HS-27A (cell line): ENCODE data around the gene PTGR3.

Experiments used
- DNase-seq: peaks from one replicate; pipeline ENCODE4 v3.0.0-alpha.2; 2012; ENCODE audit warnings: low read depth, missing footprints

Gene PTGR3

DNA sequence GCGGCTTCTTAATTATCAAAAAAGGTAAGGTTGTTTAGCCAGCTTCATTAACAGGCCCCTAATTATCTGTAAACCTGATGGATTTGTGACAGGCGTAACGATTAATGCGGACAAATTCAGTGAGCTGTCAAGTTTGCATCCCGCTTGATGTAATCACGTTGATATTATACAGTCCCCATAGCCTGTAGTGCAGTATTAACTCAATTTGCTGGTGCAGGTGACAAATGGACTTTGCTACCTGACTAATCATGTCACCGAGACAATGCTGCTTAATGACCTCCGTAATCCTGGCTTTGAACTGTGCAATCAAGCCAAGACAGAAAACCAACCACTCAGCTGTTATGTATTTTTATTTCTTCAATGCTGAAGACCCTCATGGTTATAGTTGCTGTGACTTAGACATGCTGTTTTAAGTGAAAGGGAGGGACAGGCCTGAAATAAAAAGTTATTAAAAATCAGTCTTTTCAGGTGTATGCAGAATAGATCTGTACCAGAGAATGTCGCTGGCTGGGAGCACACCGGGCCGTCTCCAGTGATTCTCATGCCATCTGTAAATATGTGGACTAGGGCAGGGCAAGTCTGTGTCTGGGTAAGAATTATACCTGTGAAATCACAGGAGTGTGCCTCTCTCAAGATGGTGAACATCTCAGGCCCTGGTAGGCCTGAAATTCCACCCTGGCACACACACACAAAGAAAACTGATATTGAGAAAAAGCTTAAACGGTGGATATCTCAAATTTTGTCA lies 6.0 kb upstream of the PTGR3 start:
- DNase-seq, result no peak

DNA sequence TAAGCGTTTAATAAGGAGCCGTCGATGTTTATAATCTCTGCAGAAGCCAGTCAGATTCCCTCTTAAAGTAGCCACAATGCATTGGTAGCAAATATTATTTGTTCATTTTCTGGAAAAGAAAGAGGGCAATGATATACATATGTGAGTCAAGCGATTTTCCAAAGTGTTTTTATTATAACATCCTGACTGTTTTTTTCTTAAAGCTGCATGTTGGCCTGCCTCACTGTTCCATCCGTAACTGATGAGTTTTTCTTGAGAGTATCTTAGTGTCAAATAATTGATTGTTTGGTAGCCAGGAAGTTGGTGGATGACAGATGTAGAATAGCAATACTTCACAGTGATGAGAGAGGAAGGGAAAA lies 5.4 kb upstream of the PTGR3 start:
- no peak for DNase-seq

GRCh38 chr18:75213611-75214331 lies 4.8 kb upstream of the PTGR3 start:
- no peak for DNase-seq

DNA sequence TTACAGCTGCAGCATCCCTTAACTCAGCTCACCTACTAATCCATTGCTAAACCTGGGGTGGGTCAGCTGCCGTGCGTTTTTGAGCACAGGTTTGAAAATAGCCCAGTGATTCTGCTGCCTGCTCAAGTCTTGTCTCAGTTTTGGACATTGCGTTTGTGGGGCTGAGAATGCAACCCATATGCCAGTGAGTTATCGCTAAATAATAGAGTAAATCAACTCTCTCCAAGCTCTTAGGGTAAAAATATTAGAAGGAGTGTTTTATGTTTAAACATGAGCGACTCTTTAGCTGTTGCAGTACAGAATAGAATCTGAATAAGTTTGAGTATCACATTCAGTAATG lies 3.8 kb upstream of the PTGR3 start:
- no peak for DNase-seq

DNA sequence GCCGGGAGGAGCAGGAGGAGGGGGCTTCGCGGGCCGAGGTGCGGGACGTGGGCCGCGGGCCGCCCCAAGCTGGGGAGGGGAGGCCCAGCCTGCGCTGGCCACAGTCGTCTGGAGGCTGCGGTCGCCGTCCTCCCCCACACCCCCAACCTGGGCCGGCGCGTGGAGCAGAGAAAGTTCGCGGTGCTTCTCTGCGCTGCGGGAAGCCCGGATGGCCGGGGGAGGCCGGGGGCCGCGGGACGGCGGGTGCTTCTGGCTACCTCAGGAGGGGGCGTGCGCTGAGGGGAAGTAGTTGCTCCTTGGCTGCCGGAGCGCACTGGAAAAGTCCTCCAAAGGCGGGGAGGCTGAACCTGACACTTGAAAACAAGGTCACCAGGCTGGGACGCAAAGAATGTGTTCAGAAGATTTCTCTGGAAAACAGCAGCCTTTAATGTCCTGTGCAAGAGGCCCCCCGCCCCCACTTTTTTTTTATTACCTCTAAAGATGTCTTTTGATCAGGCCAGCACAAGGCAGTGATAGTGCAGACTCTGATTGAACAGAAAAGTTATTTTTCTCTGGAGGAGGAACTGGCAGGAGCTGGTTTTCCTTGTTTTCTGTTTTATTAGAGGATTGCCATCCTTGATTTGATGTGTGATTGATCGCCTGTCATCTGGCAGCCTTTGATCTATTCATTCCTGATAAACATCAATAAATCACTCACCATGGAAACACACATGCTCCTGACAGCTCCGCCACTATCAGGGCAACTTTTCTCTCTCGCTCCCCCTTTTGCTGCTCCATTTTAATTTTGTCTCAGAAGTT lies 3.2 kb upstream of the PTGR3 start:
- DNase-seq, result no peak

- DNase-seq, result no peak
These were observed 2.6 kb upstream of the PTGR3 start for GRCh38 chr18:75211626-75211952.

GRCh38 chr18:75211002-75211621 lies 2.2 kb upstream of the PTGR3 start:
- no peak for DNase-seq

DNA sequence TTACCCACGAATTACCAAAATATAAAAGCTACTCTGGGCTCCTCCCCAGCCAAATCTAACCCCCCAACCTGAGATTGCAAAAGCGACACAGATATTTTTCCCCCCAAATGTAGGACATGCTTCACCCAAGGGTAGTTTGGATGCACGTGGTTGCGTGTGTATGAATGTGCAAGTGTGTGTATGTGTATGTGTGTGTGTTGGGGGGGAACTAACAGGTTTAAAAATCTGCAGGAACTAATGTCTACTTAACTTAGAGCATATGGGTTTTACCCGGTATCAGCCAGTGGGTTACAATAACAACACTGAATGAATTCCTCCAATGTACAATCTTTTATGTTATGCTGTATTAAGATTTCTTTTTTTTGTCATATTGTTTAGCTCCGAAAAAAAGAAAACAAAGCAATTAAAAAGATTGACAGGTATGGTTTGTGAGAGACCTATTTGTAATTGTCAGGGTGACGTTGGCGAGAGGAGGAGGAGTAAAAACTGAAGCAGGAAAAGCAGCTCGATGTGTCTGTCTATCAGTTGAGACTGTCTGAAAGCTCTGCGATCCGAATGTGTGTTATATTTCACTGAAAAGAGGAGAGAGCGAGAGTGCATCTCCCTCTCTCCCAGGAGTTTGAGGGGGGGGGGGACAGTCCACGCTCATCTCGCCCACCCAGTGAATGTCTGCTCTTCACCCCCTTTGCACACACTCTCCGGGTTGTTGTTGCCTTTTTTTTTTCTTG lies 1.5 kb upstream of the PTGR3 start, which contains the start of gene TSHZ1:
Gene TSHZ1, plus strand, starts transcription at position 524 of the 728 bp plus-strand sequence. CDS start 1,080 bp downstream, outside the sequence.
- DNase-seq, result no peak

DNA sequence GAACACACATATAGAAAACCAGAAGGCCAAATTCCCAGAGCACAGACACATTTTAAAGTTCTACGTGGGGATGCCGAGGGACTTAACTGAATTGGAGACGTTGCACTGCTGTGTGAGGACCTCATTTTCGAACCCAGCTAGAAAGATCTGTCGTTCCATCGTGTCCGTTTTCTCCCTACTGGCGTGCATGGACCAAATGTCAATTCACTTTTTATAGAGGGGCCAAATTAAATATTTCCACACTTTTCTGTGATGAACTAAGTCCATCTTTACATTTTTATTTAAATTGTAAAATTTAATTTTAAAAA lies 966 bp upstream of the PTGR3 start:
- no peak for DNase-seq

DNA sequence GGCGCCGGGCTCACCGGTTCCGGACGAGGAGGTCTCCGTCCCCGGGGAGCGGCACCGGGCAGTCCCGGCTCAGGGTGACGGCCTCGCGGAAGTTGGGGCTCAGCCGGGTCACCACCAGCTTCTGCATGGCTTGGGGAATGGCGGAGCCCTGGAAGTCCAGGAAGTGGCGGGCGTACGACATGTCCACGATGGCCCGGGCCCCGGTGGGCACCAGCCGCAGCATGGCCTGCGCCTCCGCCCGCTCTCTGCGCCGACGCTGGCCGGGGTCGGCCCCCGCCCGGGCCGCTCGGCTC lies 157 bp downstream of the PTGR3 start:
- DNase-seq, result no peak

DNA sequence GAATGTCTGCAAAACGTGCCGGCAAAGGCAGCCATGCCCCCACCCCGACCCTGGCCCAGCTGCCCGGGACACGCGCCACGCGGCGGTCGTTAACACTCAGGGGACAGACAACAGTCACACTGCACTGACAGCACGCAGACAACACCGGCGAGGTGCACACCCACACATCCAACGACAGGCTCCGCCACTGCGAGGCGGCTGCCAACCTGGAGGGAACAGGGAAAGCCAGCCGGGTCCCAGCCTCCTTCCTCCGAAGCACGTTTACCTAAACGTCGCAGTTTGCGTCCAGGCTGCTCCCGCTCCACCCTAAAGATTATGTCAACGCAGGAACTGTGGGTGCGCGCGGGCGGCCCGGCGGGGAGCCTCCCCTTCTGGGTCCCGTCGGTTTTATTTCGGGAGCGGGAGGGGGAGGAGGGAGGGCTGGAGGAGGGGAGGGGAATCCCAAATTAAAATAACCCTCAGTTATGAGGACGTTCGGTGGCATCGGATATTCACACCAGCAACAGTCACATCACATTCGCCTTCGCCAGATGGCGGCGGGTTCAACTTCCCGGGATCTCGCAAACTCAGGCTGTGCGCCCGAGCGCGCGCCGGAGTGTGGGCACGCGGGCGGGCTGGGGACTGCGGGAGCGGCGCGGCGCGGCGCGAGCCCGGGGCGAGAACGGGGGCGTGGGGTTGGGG lies 644 bp downstream of the PTGR3 start:
- no peak for DNase-seq

DNA sequence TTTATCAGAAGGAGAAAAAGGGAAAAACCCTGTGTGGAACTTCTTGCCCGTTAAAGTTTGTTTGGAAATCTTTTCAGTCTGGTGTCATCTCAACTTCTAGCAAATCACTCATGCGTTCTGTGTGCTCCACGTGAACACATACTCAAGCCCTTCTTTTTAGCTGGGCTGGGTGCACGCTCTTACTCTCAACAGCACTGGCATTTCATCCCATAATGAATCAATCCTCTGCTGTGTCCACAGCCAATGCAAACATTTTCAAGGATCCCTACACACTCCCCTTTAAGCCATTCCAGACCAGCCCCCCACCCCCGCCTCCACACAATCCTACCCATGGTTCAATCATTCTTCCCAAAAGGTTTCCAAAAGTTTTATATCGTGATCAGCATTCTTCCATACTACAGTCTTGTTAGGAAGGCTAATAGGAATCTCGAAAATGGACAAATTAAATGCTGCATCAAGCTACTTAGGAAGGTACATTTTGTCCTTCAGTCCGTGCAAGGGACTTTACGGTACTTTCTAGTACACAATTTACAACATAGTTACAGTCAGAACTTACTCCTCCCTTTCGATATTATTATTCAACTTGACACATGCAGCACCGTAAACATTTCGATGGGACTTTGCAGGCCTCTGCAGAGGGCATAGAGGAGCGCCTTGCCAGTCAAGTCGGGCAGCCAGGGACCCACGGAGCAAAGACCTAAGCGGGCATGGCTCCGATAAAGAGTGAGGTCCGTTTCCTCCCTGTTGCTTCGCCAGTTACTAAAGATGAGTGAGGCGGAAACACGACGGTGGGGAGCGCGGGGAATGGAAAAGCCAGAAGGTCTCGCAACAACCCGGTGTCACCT lies 1.4 kb downstream of the PTGR3 start:
- DNase-seq, result no peak

- DNase-seq, result no peak
These were observed 2.3 kb downstream of the PTGR3 start for GRCh38 chr18:75206452-75207309.

DNA sequence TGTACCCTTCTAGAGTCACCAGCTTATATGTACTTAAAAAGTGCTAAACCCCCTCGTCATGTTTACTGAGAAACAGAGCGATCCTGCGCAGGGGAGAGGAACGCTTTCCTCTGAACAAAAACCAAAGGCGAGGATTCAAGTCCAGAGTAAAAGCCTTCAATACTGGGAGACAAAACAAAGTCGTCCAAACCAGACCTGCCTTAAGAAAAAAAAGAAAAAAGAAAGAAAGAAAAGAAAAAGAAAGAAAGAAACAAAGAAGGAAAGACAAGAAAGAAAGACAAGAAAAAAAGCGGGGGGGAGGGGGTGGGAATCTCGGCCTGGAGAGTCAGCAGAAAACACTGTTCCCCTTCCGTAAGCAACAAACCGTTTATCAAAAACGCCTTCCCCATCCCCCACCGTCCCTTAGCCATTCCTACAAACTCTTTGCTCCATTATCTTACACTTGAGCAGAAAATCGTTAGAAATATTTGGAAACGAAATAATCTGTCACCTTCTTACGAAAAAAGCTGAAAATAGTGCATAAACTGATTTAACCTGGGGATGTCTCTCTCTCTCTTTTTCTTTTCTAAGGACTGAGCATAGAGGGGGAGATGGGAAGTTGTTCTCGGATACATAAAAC lies 3.3 kb downstream of the PTGR3 start:
- DNase-seq, result no peak

DNA sequence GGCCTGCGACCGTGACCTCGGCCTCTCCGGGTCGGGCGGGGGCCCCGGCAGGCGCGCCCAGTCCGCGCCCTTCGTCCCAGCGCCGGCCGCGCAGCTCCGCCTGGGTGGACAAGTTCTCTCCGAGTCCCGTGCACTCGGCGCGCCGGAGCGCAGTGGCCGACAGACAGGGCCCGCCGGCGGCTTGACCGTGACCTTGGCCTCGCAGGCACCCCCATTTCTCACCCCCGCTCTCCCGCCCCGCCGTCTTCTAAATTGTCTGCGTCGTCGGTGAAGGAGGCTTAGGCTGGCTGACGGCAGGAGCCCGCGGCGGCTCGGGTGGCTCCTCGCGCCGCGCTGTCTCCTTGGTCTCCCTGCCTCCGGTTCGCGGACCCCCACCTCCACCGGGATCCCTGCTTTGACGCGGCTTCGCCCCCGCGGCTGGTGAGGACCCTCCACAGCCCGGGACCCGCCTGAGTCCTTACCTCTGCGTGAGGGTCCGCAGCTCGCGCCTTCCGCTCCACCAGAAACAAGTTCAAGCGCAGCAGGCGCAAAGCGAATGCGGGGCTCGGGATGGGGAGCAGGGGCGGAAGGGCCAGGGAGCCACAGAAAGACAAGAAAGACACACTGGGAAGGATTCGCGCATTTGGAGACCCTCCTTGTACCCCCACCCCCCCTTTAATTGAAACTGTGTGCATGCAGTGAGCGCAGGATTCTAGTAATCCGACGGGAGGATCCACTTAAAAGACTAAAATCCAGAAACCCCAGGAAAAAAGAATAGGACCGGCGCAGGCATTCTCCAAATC lies 4.0 kb downstream of the PTGR3 start:
- DNase-seq, result no peak

DNA sequence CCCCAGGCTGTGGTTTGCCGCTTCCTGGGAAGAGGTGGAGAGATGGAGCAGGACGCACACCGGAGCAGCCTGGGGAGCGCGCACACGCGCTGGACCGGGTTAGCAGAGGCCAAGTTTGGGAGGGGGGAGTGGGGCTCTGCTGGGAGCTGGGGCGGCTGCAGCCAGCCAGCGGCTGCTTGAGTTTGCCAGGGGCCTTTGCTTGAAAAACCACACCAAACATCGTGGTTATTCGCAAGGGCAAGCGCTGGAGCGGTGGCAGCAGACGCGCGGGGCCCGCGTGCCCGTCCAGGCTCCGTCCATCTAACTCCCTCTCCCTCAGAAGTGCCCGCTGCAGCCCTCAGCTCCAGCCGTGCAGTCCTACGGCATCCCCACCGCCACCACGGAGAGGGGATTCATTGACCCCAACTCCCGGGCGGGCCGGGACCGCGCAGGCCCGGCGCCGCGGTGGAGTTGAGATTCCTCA lies 4.6 kb downstream of the PTGR3 start:
- no peak for DNase-seq

- no peak for DNase-seq
These were observed 5.3 kb downstream of the PTGR3 start for GRCh38 chr18:75203416-75204268.
